GM12891 (cell line): ENCODE measurements around the gene ZNF516.

Experiments
- POLR2A ChIP-seq: IDR thresholded peaks from 2 replicates; pipeline ENCODE4 v1.6.1; 2011; ENCODE audit warnings: low read depth, low read length, control low read depth
- POLR2AphosphoS5 ChIP-seq: IDR thresholded peaks from 2 replicates; pipeline ENCODE4 v1.6.1; 2011; ENCODE audit warnings: low read depth, low read length, control low read depth
- SPI1 ChIP-seq: IDR thresholded peaks from 2 replicates; pipeline ENCODE4 v1.6.1; 2011; ENCODE audit warnings: low read depth, low read length, control low read depth
- TAF1 ChIP-seq: IDR thresholded peaks from 2 replicates; pipeline ENCODE4 v1.6.1; 2011; ENCODE audit warnings: low read depth, low read length, control low read depth

- TF ChIP-seq POLR2A = no peak
- TF ChIP-seq TAF1 = no peak
- TF ChIP-seq SPI1 = no peak
- no peak for TF ChIP-seq POLR2AphosphoS5
Measured at GRCh38 chr18:76471593-76471992, 23.4 kb downstream of the ZNF516 start.
